CD14-positive monocyte (primary cell): ENCODE measurements around the gene SERTAD2. TPM values are rescaled to one million over a fixed set of nuclear protein-coding genes. Genes with fewer than 3 reads are reported as not detected.
A peak's percentile ranks its signal among the peaks of the same experiment; 100 is the strongest.

Experiments
- DNase-seq, 3 donors: peaks; one replicate each; pipeline ENCODE4 v3.0.0-alpha.2; 2011 to 2022
- H2AFZ ChIP-seq: 2 replicates; pipeline ENCODE4 v1.6.0; 2012; ENCODE audit warnings: mild to moderate bottlenecking, low read depth, low read length, inconsistent platforms; ENCODE audit not compliant: insufficient read depth, poor library complexity, severe bottlenecking
- H3K27ac ChIP-seq, 2 donors: 1 replicate in 1 of 2; 2 replicates in 1 of 2; pipeline ENCODE4 v1.5.1; 2012 to 2013; ENCODE audit warnings: low read length in 2 of 2, control low read depth in 1 of 2, inconsistent platforms in 1 of 2, low read depth in 1 of 2, mild to moderate bottlenecking in 1 of 2
- H3K27me3 ChIP-seq, 2 donors: one replicate each; pipeline versions ENCODE4 v1.6.0 to v1.6.1; 2011 to 2013; ENCODE audit warnings: low read length in 2 of 2; ENCODE audit not compliant: control insufficient read depth in 2 of 2, insufficient read depth in 2 of 2
- H3K36me3 ChIP-seq, 2 donors: replicated peaks in 1 of 2; 1 replicate in 1 of 2; 2 replicates in 1 of 2; pipeline versions ENCODE4 v1.5.1 to v1.6.1; 2012 to 2013; ENCODE audit warnings: low read length in 2 of 2, control low read depth in 1 of 2, inconsistent platforms in 1 of 2, mild to moderate bottlenecking in 1 of 2; ENCODE audit not compliant: insufficient read depth in 2 of 2, control insufficient read depth in 1 of 2
- H3K4me1 ChIP-seq, 2 donors: 1 replicate in 1 of 2; 2 replicates in 1 of 2; pipeline versions ENCODE4 v1.5.1 to v1.6.1; 2012 to 2013; ENCODE audit warnings: low read length in 2 of 2, control low read depth in 1 of 2, inconsistent platforms in 1 of 2, mild to moderate bottlenecking in 1 of 2, moderate library complexity in 1 of 2; ENCODE audit not compliant: insufficient read depth in 2 of 2, control insufficient read depth in 1 of 2
- H3K4me2 ChIP-seq: replicated peaks from 2 replicates; pipeline ENCODE3; 2012; ENCODE audit warnings: low read length, moderate library complexity, mild to moderate bottlenecking; ENCODE audit not compliant: poor library complexity, severe bottlenecking; ENCODE audit errors: extremely low read depth
- H3K4me3 ChIP-seq, 3 experiments: fragments of 200-600 bp in 1 of 3; sonication (generic) in 1 of 3; replicated peaks in 1 of 3; 1 replicate in 2 of 3; 2 replicates in 1 of 3; pipeline ENCODE4 v1.5.1; 2011 to 2013; ENCODE audit warnings: low read length in 3 of 3, mild to moderate bottlenecking in 3 of 3, control low read depth in 2 of 3, low read depth in 2 of 3, inconsistent platforms in 1 of 3, moderate library complexity in 1 of 3
- H3K79me2 ChIP-seq: 2 replicates; pipeline ENCODE4 v1.6.0; 2012; ENCODE audit warnings: mild to moderate bottlenecking, control low read depth, inconsistent platforms, low read length, moderate library complexity; ENCODE audit not compliant: insufficient read depth
- H3K9ac ChIP-seq: 2 replicates; pipeline ENCODE4 v1.6.0; 2017; ENCODE audit warnings: low read length, mild to moderate bottlenecking; ENCODE audit not compliant: insufficient read depth, poor library complexity, severe bottlenecking
- H3K9me3 ChIP-seq, 2 donors: replicated peaks in 1 of 2; 1 replicate in 1 of 2; 2 replicates in 1 of 2; pipeline versions ENCODE4 v1.5.1 to v1.6.1; 2012 to 2013; ENCODE audit warnings: low read length in 2 of 2, control low read depth in 1 of 2; ENCODE audit not compliant: control insufficient read depth in 1 of 2, insufficient read depth in 1 of 2
- H4K20me1 ChIP-seq: 2 replicates; pipeline ENCODE4 v1.6.0; 2012; ENCODE audit warnings: mild to moderate bottlenecking, low read length, control low read depth, moderate library complexity; ENCODE audit not compliant: insufficient read depth
- H3K27ac Mint-ChIP-seq, 7 donors: one replicate each; pipeline ENCODE4 v1.8.0; 2020; ENCODE audit warnings: mild to moderate bottlenecking in 7 of 7, mixed read lengths in 7 of 7, moderate library complexity in 6 of 7, inconsistent platforms in 2 of 7
- H3K27me3 Mint-ChIP-seq, 3 donors: one replicate each; pipeline ENCODE4 v1.8.0; 2021 to 2022; ENCODE audit warnings: low read depth in 3 of 3, mild to moderate bottlenecking in 3 of 3, mixed read lengths in 3 of 3, moderate library complexity in 3 of 3, inconsistent platforms in 1 of 3
- H3K36me3 Mint-ChIP-seq, 2 donors: one replicate each; pipeline ENCODE4 v1.8.0; 2020; ENCODE audit warnings: mixed read lengths in 2 of 2, inconsistent platforms in 1 of 2, mild to moderate bottlenecking in 1 of 2
- H3K4me1 Mint-ChIP-seq: one replicate; pipeline ENCODE4 v1.8.0; 2020; ENCODE audit warnings: mild to moderate bottlenecking, mixed read lengths
- H3K4me3 Mint-ChIP-seq, 2 donors: one replicate each; pipeline ENCODE4 v1.8.0; 2020; ENCODE audit warnings: mild to moderate bottlenecking in 2 of 2, mixed read lengths in 2 of 2, moderate library complexity in 1 of 2
- H3K9me3 Mint-ChIP-seq, 7 donors: one replicate each; pipeline ENCODE4 v1.8.0; 2020 to 2022; ENCODE audit warnings: mixed read lengths in 7 of 7, mild to moderate bottlenecking in 6 of 7, moderate library complexity in 6 of 7, inconsistent platforms in 2 of 7
- WGBS: methylation state at CpG from one replicate; pipeline ENCODE4 v1.1.5; 2013; ENCODE audit warnings: missing lambda C conversion rate; ENCODE audit not compliant: insufficient coverage; 5-methylcytosine and 5-hydroxymethylcytosine counted together
- intact Hi-C, 2 donors: fragments of 100-400 bp; cut with micrococcal nuclease; formaldehyde crosslinking; loops; one replicate each; pipeline versions ENCODE4 v1.15.0 to v1.15.1; 2023
- polyA plus RNA-seq, 3 donors: library from polyadenylated mRNA; depleted of rRNA in 1 of 3; unstranded in 2 of 3; stranded (reverse) in 1 of 3; fragments of 300-500 nt in 2 of 3; fragments of >200 nt in 1 of 3; fragmentation: Illumina TruSeq in 2 of 3; gene quantifications; 1 replicate in 2 of 3; 2 replicates in 1 of 3; pipeline ENCODE4 v1.2.3, GENCODE V29; 2012 to 2021
- TF ChIP-seq, protein P1 (sequence below): fragments of 200-600 bp; IDR thresholded peaks from one replicate; pipeline ENCODE4 v1.8.0; 2022; ENCODE audit warnings: antibody characterized with exemption, mild to moderate bottlenecking

Gene SERTAD2
- polyA plus RNA-seq, 3 donors: 8.5 to 68.7 (median 8.8) TPM

- H3K4me1 Mint-ChIP-seq: peaks cover 22% of the 10 kb centered on the region
- H3K9me3 ChIP-seq: no peaks in the 10 kb centered on the region
- no peaks in the 10 kb centered on the region for H4K20me1 ChIP-seq
- no peaks in the 10 kb centered on the region for H3K27me3 ChIP-seq
- peaks cover 0 to 2% (median 0%) of the 10 kb centered on the region in 3 donors for H3K27me3 Mint-ChIP-seq
- no peak for DNase-seq
- H3K36me3 ChIP-seq: no peaks in the 10 kb centered on the region
- H3K36me3 Mint-ChIP-seq: peaks cover 4% of the 10 kb centered on the region in 2 donors
- H3K27ac Mint-ChIP-seq: no peak overlapping the region
- intact Hi-C loops: no loop called here
- no peak overlapping the region for H3K9ac ChIP-seq
- no peak overlapping the region for H3K4me3 Mint-ChIP-seq
- H3K4me2 ChIP-seq: no peak overlapping the region
- H3K27ac ChIP-seq: no peak overlapping the region
- H3K79me2 ChIP-seq: peaks cover 4% of the 10 kb centered on the region
- TF ChIP-seq, protein P1, sequence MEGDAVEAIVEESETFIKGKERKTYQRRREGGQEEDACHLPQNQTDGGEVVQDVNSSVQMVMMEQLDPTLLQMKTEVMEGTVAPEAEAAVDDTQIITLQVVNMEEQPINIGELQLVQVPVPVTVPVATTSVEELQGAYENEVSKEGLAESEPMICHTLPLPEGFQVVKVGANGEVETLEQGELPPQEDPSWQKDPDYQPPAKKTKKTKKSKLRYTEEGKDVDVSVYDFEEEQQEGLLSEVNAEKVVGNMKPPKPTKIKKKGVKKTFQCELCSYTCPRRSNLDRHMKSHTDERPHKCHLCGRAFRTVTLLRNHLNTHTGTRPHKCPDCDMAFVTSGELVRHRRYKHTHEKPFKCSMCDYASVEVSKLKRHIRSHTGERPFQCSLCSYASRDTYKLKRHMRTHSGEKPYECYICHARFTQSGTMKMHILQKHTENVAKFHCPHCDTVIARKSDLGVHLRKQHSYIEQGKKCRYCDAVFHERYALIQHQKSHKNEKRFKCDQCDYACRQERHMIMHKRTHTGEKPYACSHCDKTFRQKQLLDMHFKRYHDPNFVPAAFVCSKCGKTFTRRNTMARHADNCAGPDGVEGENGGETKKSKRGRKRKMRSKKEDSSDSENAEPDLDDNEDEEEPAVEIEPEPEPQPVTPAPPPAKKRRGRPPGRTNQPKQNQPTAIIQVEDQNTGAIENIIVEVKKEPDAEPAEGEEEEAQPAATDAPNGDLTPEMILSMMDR: no peak
- H3K9me3 Mint-ChIP-seq: peaks cover 0 to 2% (median 0%) of the 10 kb centered on the region in 7 donors
- H3K4me3 ChIP-seq: no peak overlapping the region
- no peak overlapping the region for H2AFZ ChIP-seq
- peaks cover 16 to 17% of the 10 kb centered on the region in 2 donors for H3K4me1 ChIP-seq
Measured at GRCh38 chr2:64688909-64689308, 35.2 kb upstream of the SERTAD2 start.

DNA sequence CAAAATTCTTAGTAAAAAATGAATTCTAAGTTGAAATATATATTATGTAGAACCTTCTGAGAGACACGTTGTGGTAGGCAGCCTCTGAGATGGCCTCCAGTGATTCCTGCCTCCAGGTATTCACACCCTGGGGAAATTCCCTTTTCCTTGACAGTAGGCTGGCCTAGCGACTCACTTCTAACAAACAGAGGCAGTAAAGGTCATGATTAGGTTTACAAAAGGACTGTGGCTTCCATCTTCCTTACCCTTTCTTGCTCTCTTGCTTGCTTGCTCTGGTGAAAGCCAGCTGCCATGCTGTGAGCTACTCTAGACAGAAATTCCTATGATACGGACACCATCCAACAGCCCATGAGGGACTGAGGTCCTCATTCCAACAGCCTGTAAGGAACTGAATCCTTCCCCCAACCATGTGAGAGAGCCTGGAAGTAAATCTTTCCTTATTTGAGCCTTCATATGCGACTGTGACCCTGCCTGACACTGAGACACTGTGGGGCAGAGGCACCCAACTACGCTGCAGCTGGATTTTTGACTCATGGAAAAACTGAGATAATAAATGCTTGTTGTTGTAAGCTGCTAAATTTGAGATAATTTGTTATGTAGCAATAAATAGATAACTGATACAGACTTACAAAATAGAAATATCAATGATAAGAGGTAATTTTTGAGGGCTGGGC is 32.7 kb upstream of the SERTAD2 start:
- peak overlapping the region in 2 of 7 donors; percentile 39 to 69 for H3K27ac Mint-ChIP-seq
- H3K4me3 Mint-ChIP-seq: no peak overlapping the region
- TF ChIP-seq, protein P1: no peak
- no peaks in the 10 kb centered on the region for H3K9me3 Mint-ChIP-seq
- WGBS: 100% methylated on average over 4 of the region's 5 CpGs
- Histone ChIP-seq H3K79me2 (peaks cover 4% of the 10 kb centered on the region), H3K4me3 (no peak overlapping the region), H3K9ac (no peak overlapping the region), H3K4me2 (no peak overlapping the region), H3K9me3 (no peaks in the 10 kb centered on the region), H3K27me3 (no peaks in the 10 kb centered on the region), H3K27ac (no peak overlapping the region), H3K4me1 (peaks cover 25 to 30% of the 10 kb centered on the region in 2 donors), H4K20me1 (no peaks in the 10 kb centered on the region), H2AFZ (no peak overlapping the region), H3K36me3 (no peaks in the 10 kb centered on the region)
- DNase-seq: no peak
- H3K36me3 Mint-ChIP-seq: peaks cover 0 to 2% of the 10 kb centered on the region in 2 donors
- intact Hi-C loops: no loop called here
- peaks cover 42% of the 10 kb centered on the region for H3K4me1 Mint-ChIP-seq
- H3K27me3 Mint-ChIP-seq: peaks cover 0 to 3% (median 2%) of the 10 kb centered on the region in 3 donors
